Measurements from ENCODE around the gene GTF2I.

GRCh38 chr7:74658178-74659004 is 873 bp downstream of the GTF2I start:
- TF ChIP-seq POLR2A (IDR thresholded peaks at IDR 0.05): peak in 1 of 4 donors; percentile 52
- peak in 1 of 6 experiments; percentile 3 for TF ChIP-seq CTCF (IDR thresholded peaks at IDR 0.05)
- peak; percentile 10 to 33 for TF ChIP-seq POLR2AphosphoS5 (IDR thresholded peaks at IDR 0.05)

Data from upper lobe of left lung (tissue), 4 donors.